NCI-H748 (cell line): ENCODE results near the gene GRIK4.
"Not testable (repeated sequence)": the region's sequence is repeated elsewhere in the genome, so short reads cannot be mapped to it uniquely, and the experiment has no call there.

Source experiments
- DNase-seq: peaks from one replicate; lab custom pipeline; 2025; ENCODE audit not compliant: unreplicated experiment; lab: John Stamatoyannopoulos, UW

Gene GRIK4, protein sequence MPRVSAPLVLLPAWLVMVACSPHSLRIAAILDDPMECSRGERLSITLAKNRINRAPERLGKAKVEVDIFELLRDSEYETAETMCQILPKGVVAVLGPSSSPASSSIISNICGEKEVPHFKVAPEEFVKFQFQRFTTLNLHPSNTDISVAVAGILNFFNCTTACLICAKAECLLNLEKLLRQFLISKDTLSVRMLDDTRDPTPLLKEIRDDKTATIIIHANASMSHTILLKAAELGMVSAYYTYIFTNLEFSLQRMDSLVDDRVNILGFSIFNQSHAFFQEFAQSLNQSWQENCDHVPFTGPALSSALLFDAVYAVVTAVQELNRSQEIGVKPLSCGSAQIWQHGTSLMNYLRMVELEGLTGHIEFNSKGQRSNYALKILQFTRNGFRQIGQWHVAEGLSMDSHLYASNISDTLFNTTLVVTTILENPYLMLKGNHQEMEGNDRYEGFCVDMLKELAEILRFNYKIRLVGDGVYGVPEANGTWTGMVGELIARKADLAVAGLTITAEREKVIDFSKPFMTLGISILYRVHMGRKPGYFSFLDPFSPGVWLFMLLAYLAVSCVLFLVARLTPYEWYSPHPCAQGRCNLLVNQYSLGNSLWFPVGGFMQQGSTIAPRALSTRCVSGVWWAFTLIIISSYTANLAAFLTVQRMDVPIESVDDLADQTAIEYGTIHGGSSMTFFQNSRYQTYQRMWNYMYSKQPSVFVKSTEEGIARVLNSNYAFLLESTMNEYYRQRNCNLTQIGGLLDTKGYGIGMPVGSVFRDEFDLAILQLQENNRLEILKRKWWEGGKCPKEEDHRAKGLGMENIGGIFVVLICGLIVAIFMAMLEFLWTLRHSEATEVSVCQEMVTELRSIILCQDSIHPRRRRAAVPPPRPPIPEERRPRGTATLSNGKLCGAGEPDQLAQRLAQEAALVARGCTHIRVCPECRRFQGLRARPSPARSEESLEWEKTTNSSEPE

DNA sequence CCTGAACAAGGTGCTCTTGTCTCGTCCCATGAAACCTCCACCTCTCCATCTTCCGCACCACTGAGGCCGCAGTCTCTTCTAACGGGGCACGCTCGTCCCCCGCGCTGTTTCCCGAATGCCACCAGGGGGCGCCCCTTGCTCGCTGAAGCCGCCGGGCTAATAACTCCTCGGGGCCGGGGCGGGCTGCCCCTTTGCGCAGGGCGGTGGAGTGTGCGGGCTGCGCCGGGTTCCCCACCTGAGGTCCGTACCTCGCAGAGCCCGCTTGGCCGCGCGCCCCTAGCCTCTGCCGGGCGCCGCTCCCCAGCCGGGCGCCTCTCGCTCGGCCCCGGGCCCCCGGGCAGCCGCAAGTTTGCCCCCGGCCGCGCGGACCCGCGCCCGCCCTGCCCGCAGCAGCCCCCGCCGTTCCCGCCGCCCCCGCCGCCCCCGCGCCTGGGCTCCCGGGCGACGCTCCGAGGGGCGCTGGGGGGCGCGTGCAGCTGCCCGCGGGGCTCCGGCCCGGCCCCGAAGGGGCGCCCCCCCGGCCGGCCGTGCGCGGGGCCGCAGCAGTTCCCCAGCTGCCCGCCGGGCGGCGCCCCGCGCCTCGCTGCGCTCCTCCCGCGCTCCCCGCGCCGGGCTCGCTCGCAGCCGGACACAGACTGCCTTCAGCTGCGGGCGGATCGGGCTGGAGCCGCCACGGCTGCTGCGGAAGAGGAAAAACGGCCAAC is at the start of gene GRIK4:
Gene GRIK4, plus strand, starts transcription at position 633 of the 704 bp plus-strand sequence. CDS start 148,571 bp downstream, outside the sequence.
- DNase-seq: peak; percentile 77

GRCh38 chr11:120462825-120463224 is 48.7 kb upstream of the GRIK4 start:
- DNase-seq: no peak

DNA sequence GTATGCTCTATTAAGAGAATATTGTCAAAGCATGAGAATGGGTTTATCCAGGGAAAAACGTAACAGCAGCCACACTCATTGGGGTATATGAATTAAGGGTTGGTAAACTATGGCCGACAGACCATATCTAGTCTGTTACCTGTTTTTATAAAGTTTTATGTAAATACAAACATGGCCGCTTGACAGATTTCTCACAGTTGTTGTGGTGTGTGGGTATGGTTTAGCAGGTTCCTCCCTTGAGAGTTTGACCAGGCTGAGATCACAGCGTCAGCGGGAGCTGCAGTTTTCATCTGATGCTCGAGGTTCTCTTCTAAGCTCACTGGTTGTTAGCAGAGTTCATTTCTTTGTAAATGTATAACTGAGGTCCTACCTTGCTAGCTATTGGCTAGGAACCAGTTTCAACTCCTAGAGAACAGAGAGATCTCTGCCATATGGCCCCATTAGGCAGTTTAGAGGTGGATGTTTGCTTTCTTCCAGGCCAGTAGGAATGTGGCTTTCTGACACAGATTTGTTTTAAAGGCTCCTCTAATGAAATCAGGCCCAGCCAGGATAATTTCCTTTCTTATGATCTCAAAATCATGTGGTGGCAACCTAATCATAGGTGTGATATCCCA is 45.5 kb upstream of the GRIK4 start:
- DNase-seq: no peak

GRCh38 chr11:120467627-120468026 is 43.9 kb upstream of the GRIK4 start:
- no peak for DNase-seq

- DNase-seq: no peak
These were observed 40.4 kb upstream of the GRIK4 start for GRCh38 chr11:120471131-120471530.

DNA sequence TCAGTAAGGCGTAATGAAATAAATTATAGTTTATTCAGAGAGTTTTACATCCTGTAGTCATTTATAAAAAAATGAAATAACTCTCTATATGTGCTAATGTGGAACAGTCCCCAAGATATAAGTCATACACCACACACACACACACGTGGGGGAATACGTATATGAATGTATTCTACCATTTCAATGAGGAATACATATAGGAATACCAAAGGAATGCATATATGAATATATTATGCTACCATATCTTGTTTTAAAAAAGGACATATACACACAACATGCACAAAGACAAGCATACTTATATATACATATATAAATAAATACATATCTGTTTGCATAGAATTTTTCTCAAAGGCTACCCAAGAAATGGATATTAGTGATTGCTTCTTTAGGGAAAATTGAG is 39.6 kb upstream of the GRIK4 start:
- DNase-seq: no peak

DNA sequence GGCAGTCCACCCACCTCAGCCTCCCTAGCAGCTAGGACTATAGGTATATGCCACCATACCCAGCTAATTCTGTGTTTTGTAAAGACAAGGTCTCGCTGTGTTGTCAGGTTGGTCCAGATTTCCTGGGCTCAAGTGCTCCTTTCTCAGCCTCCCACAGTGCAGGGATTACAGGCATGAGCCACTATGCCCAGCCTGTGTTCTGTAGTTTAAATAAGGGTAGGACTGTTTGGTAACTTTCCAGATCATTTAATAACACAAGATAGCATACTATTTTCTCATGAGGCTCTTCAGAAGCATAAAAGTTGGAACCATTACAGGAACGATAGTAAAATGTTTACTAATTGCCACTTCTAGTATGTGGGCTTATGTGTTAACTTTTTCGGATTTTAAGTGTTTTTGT is 38.0 kb upstream of the GRIK4 start:
- DNase-seq: no peak

- DNase-seq: no peak
These were observed 29.4 kb upstream of the GRIK4 start for GRCh38 chr11:120482149-120482548.

GRCh38 chr11:120484722-120485121 is 26.8 kb upstream of the GRIK4 start:
- no peak for DNase-seq

- DNase-seq: no peak
These were observed 25.4 kb upstream of the GRIK4 start for GRCh38 chr11:120486138-120486537.

DNA sequence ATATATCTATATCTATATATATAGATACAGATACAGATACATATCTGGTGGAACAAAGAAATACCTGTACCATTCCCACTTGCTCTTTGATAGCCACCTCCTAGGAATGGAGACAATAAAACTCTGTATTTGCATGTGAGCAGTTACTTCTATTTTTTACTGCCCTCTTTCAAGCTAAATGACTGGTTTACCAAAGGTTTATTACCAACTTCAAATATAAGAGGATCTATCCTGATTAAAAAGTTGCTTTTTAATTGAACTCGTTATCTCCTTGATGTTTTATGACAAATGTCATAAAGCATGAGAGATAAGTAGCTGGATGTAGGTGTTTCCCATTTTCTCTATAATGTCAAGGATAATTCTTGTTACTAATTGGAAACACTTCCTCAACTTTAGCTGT is 21.7 kb upstream of the GRIK4 start:
- DNase-seq: no peak

DNA sequence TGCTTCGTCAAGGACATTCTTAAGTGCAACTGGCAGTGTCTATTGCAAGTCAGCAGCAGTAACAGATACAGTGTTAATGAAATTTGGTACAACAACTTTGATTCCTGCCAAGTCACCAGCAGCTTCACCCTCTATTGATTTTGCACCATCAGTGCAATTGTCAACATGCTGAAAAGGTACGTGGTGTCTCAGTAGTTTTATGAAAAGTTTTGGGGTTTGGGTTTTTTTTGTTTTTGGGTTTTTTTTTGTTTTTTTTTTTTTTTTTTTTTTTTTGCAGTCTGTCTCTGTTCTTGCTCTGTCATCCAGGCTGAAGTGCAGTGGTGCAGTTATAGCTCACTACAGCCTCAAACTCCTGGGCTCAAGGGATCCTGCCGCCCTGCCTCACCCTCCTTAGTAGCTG is 19.1 kb upstream of the GRIK4 start:
- DNase-seq: no peak

DNA sequence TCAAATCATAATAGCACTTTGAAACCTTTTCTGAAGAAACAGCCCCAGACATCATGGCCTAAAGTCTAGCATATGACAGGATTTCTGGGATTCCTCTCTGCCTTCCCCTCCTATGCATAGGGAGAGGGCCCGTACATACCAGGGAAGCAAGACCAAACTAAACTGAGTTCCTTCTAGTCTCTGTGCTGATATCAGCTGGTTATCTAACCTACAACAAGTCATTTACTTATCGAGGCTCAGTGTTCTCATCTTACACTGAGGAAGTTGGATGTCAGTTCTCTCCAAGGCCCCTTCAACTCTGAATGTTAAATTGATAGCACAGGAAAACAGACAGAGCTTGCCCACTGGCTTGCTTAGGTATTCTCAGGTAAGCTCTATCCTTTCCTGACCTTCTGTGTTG is 17.0 kb upstream of the GRIK4 start:
- no peak for DNase-seq

- DNase-seq: no peak
These were observed 12.5 kb upstream of the GRIK4 start for GRCh38 chr11:120499088-120499487.

DNA sequence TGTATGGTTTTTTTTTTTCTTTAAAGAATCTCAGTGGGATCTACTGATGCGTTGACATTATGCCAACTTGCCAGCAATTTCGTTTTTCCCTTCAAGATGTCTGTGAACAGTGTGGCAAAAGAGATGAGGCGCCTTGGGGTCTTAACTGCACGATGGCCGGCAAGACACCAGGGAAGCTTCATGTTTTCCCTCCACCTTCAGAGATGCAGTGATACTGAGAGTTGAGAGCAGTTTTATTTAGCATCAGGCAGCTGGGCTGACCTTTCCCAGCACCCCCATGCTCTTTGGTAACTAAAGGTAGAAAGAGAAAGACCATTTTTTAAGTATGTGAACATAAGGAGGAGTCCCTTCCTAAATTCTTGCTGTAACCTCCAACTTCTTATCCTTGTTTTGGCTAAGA is 11.7 kb upstream of the GRIK4 start:
- DNase-seq: no peak

DNA sequence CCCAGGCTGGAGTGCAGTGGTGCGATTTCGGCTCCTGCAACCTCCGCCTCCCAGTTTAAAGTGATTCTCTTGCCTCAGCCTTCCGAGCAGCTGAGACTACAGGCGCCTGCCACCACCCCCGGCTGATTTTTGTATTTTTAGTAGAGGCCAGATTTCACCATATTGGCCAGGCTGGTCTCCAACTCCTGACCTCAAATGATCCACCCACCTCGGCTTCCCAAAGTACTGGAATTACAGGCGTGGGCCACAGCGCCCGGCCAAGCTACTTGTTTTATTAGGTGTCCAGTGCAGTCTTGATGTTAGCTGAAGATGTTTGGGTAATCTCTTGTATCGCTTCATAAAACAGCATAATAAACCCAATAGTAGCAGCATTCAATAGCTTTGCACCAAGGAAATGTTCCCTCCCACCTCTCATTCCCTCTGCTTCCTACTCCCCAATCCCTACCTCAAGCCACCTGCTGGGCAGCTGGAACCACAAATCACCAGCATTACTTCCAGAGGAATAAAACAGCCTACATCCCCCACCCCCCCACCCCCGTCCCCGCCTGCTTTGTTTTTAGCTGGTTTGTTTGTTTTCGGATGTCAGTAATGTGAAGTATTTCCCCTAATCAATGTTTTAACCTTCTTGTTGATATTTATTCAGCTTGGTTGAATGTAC is 11.0 kb upstream of the GRIK4 start:
- DNase-seq: no peak

GRCh38 chr11:120501440-120501839 is 10.1 kb upstream of the GRIK4 start:
- peak; percentile 3 for DNase-seq

GRCh38 chr11:120501976-120502755 is 9.4 kb upstream of the GRIK4 start:
- DNase-seq: no peak

DNA sequence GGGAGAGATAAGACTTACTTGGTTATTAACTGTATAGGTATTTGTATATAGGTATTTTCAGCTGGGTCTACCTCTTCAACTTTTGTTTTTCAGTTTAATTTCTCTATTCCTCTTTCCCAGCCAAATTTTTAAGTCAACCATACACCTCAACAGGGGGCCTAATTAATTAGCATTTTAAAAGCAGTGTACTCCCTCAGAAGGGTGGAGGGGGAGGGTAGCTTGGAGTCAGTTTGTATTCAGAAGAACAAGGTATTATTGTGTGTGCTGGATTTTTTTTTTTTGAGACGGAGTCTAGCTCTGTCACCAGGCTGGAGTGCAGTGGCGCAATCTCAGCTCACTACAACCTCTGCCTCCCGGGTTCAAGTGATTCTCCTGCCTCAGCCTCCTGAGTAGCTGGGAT is 8.0 kb upstream of the GRIK4 start:
- DNase-seq: not testable (repeated sequence)
